PC-9 (cell line): Measurements from ENCODE around the gene DSG1.

Source experiments
- CTCF ChIP-seq: fragments of 200-600 bp; sonication (generic); conservative IDR thresholded peaks from 2 replicates; pipeline ENCODE4 v1.6.1; 2017; ENCODE audit warnings: mixed run types, antibody characterized with exemption, mild to moderate bottlenecking, moderate library complexity
- EZH2 ChIP-seq: fragments of 200-600 bp; sonication (generic); IDR thresholded peaks from 2 replicates; pipeline ENCODE4 v1.8.0; 2017; ENCODE audit warnings: antibody characterized with exemption, low read depth

GRCh38 chr18:31399306-31400032, 81.5 kb downstream of the DSG1 start:
- no peak for TF ChIP-seq CTCF
- TF ChIP-seq EZH2, result no peak
